Heart left ventricle (tissue), 16 donors: ENCODE results near the gene PCDHA2. TPM values are rescaled to one million over a fixed set of nuclear protein-coding genes. Genes with fewer than 3 reads are reported as not detected.

ENCODE experiments used
- ATAC-seq, 4 donors: fragments of 200-7000 bp; cut with Tn5 transposase; one replicate each; pipeline ENCODE4 v1.9.1; 2020 to 2022; ENCODE audit warnings: moderate library complexity in 4 of 4, mild to moderate bottlenecking in 3 of 4, moderate number of reproducible peaks in 1 of 4
- DNase-seq, 5 donors: peaks; one replicate each; pipeline ENCODE4 v3.0.0-alpha.2; 2020
- H3K27ac ChIP-seq, 12 donors: fragments of 200-600 bp; sonication (generic) in 4 of 12; one replicate each; pipeline versions ENCODE4 v1.5.0 to v1.8.0; 2016 to 2022; ENCODE audit warnings: mild to moderate bottlenecking in 2 of 12
- H3K27me3 ChIP-seq, 9 donors: fragments of 200-600 bp; sonication (generic) in 2 of 9; one replicate each; pipeline versions ENCODE4 v1.5.1 to v1.8.0; 2016 to 2022; ENCODE audit warnings: mild to moderate bottlenecking in 3 of 9
- H3K36me3 ChIP-seq, 9 donors: fragments of 200-600 bp; sonication (generic) in 2 of 9; one replicate each; pipeline versions ENCODE4 v1.5.0 to v1.8.0; 2018 to 2022; ENCODE audit warnings: mild to moderate bottlenecking in 2 of 9
- H3K4me1 ChIP-seq, 12 donors: fragments of 200-600 bp; sonication (generic) in 4 of 12; one replicate each; pipeline versions ENCODE4 v1.5.0 to v1.8.0; 2016 to 2022; ENCODE audit warnings: mild to moderate bottlenecking in 3 of 12
- H3K4me3 ChIP-seq, 12 donors: fragments of 200-600 bp; sonication (generic) in 4 of 12; one replicate each; pipeline versions ENCODE4 v1.5.0 to v1.8.0; 2017 to 2022; ENCODE audit warnings: mild to moderate bottlenecking in 9 of 12, moderate library complexity in 4 of 12
- H3K9me3 ChIP-seq, 12 donors: fragments of 200-600 bp; sonication (generic) in 4 of 12; one replicate each; pipeline versions ENCODE4 v1.5.0 to v1.8.0; 2016 to 2022; ENCODE audit warnings: mild to moderate bottlenecking in 1 of 12
- CTCF ChIP-seq, 12 donors: fragments of 200-600 bp; sonication (generic) in 4 of 12; IDR thresholded peaks; one replicate each; pipeline versions ENCODE4 v1.5.0 to v1.8.0; 2018 to 2022; ENCODE audit warnings: antibody characterized with exemption in 12 of 12, mild to moderate bottlenecking in 5 of 12
- POLR2A ChIP-seq, 2 donors: fragments of 450-650 bp; IDR thresholded peaks; one replicate each; pipeline ENCODE4 v1.6.1; 2017; ENCODE audit warnings: antibody characterized with exemption in 2 of 2, mild to moderate bottlenecking in 2 of 2, moderate library complexity in 2 of 2
- WGBS, 4 donors: extraction: QIAGEN DNeasy Blood & Tissue Kit in 2 of 4; methylation state at CpG; one replicate each; pipeline versions ENCODE4 v1.1.5 to v1.1.7; 2013 to 2018; 5-methylcytosine and 5-hydroxymethylcytosine counted together
- intact Hi-C, 10 donors: fragments of 100-400 bp; cut with DNase I; formaldehyde crosslinking; loops; one replicate each; pipeline versions ENCODE4 v1.11.1 to v1.14.2; 2022
- long read RNA-seq, 3 donors: library from polyadenylated mRNA; unstranded; transcript quantifications; one replicate each; pipeline ENCODE4 v2.0.0, GENCODE V29; 2020 to 2021
- polyA plus RNA-seq, 2 donors: library from polyadenylated mRNA; stranded (reverse); fragments of 200-250 nt; gene quantifications; one replicate each; pipeline ENCODE4 v1.2.3, GENCODE V29; 2013
- total RNA-seq, 9 donors: library from RNA; depleted of rRNA in 2 of 9; stranded (reverse); fragments of >200 nt in 2 of 9; fragmentation: NEBNext Ultra II Directional in 3 of 9; extraction: Animal tissue kit (Norgen Biotek cat#: 25700) in 3 of 9; gene quantifications; one replicate each; pipeline versions ENCODE4 v1.1.0 to v1.2.4, GENCODE V29; 2016 to 2023
- donor health status: ischemic (EF 13 %, LVEDD 7.1; RV severe dilation, severe dysfunction).
- donor health status: healthy with polysubstance abuse.
- donor health status: DM: no; HTN: yes; CAD: no.
- donor health status: DM: no; HTN: no; CAD: no.
- donor health status: ischemic (EF 25% LVEDD 6.9; RV normal size, moderate dysfunction).
- donor health status: ischemic (EF 25% LVEDD 5.7; RV mildly dilated, moderate dysfunction).
- donor health status: healthy.
- donor health status: DM: yes; HTN: yes; CAD: no.
- donor health status: ischemic (EF 35%, LVEDD 5.7; RV mildly dilated, moderate dysfunction).
- donor health status: nonischemic (EF 11% LVEDD 7.7; RV severe dilation, severe dysfunction).
- donor health status: DM: yes; HTN: yes; CAD: no.
- donor health status: PGD.
- donor health status: ischemic (EF 29% LVEDD 5.4; RV normal size, mild dysfunction).
- donor health status: nonischemic (EF 23%, LVEDD 6.1; RV moderate dilation, normal function).

PCDHA2 gene
- total RNA-seq (under 1 TPM in 1 of 9 donors, not detected in 8; 0.07 TPM), polyA plus RNA-seq (under 1 TPM in 1 of 2 donors, not detected in 1; 0.01 TPM)
- long read RNA-seq, donor 1 = 0 reads
- long read RNA-seq, donor 2 = 0 reads
- long read RNA-seq, donor 3 = 0 reads

GRCh38 chr5:140794595-140795258, at the start of gene PCDHA2:
TSS of gene PCDHA2 (plus strand) at chr5:140794852.
- TF ChIP-seq POLR2A (IDR thresholded peaks at IDR 0.05) (no peak), CTCF (IDR thresholded peaks at IDR 0.05) (peak in 5 of 12 donors; percentile 6 to 31 (median 16))
- ATAC-seq = no peak
- no peaks in the 10 kb centered on the region for H3K4me1 ChIP-seq
- intact Hi-C loops = no loop called here
- peaks cover 0 to 75% (median 30%) of the 10 kb centered on the region in 12 donors for H3K9me3 ChIP-seq
- H3K4me3 ChIP-seq = peak within 1 kb of the TSS in 5 of 12 donors; percentile 7 to 39 (median 29)
- 16 to 27% (median 19%) methylated on average over 25 to 27 of the region's 27 CpGs for WGBS, 4 donors
- peaks cover 0 to 39% (median 9%) of the 10 kb centered on the region in 9 donors for H3K27me3 ChIP-seq
- no peak within 1 kb of the TSS for H3K27ac ChIP-seq
- peak in 1 of 5 donors; percentile 47 for DNase-seq
- H3K36me3 ChIP-seq = no peaks in the 10 kb centered on the region

GRCh38 chr5:140753561-140753960, 41.1 kb upstream of the PCDHA2 start:
- Histone ChIP-seq H3K4me1 (no peaks in the 10 kb centered on the region), H3K27ac (no peak overlapping the region), H3K4me3 (no peak overlapping the region), H3K27me3 (no peaks in the 10 kb centered on the region), H3K36me3 (no peaks in the 10 kb centered on the region), H3K9me3 (peaks cover 0 to 96% (median 66%) of the 10 kb centered on the region in 12 donors)
- intact Hi-C loops = no loop called here
- DNase-seq = no peak
- TF ChIP-seq POLR2A (IDR thresholded peaks at IDR 0.05) (no peak), CTCF (IDR thresholded peaks at IDR 0.05) (no peak)
- WGBS, 4 donors = 72 to 76% (median 74%) methylated on average over 2 to 5 of the region's 5 CpGs
- no peak for ATAC-seq

GRCh38 chr5:140764177-140764973, 30.3 kb upstream of the PCDHA2 start:
- WGBS, 4 donors = 84 to 92% (median 87%) methylated on average over 2 of the region's 2 CpGs
- ATAC-seq (no peak), DNase-seq (no peak)
- H3K27me3 ChIP-seq = no peaks in the 10 kb centered on the region
- no peaks in the 10 kb centered on the region for H3K36me3 ChIP-seq
- H3K4me3 ChIP-seq = no peak overlapping the region
- intact Hi-C loops = no loop called here
- H3K9me3 ChIP-seq = peaks cover 5 to 100% (median 91%) of the 10 kb centered on the region in 12 donors
- TF ChIP-seq CTCF (IDR thresholded peaks at IDR 0.05) (no peak), POLR2A (IDR thresholded peaks at IDR 0.05) (no peak)
- no peaks in the 10 kb centered on the region for H3K4me1 ChIP-seq
- no peak overlapping the region for H3K27ac ChIP-seq

GRCh38 chr5:140767444-140767843, 27.2 kb upstream of the PCDHA2 start:
- Histone ChIP-seq H3K4me1 (no peaks in the 10 kb centered on the region), H3K4me3 (no peak overlapping the region), H3K27ac (no peak overlapping the region), H3K9me3 (peaks cover 5 to 100% (median 94%) of the 10 kb centered on the region in 12 donors), H3K36me3 (no peaks in the 10 kb centered on the region), H3K27me3 (no peaks in the 10 kb centered on the region)
- ATAC-seq = no peak
- WGBS, 4 donors = 85 to 88% (median 85%) methylated on average over 4 of the region's 4 CpGs
- intact Hi-C loops = no loop called here
- DNase-seq = no peak
- TF ChIP-seq CTCF (IDR thresholded peaks at IDR 0.05) (no peak), POLR2A (IDR thresholded peaks at IDR 0.05) (no peak)
